Endometrium (tissue), 2 donors: ENCODE results near the gene BAIAP2.

Experiments
- FAIRE-seq: peaks from 2 replicates; lab custom pipeline; 2012; peaks lifted over from hg19 to GRCh38; lab: Jason Lieb, UNC
- donor health status: control.
- donor health status: control.

Gene BAIAP2

DNA sequence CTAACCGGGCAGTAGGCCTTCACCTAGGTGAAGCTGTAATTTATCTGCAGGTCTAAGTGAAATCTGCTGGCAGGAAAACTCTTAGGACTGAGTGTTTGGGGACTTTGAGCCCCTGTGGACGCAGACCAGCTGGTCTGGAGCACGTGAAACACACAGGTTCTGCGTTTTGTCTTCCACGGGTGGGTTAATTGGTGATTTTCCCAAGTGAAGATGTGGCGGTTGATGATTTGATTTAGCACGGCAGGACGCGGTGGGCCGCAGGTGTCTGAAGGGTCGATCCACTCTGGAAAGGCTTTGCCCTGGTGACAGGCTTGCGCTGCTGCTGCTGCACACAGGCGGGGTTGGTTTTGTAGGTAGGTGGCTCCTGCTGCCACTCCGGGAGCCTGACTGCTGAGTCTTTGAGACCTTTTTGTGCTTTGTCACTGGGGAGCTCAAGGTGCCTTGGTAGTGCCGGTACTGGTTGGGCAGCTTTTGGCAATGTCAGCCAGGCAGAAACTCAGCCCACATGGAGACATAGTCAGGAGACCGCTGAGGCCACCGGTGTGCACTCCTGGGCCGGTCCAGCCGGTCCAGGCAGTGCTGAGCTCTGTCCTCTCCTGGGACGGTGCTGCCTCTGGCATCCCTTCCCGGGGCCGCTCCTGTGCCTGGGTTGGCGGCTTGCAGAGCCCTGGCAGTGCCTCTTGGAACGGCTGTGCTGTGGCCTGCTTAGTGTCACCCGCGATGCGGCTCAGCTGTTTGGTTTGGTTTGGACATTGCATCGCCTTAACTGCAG lies 2.3 kb downstream of the BAIAP2 start:
- no peak for FAIRE-seq

DNA sequence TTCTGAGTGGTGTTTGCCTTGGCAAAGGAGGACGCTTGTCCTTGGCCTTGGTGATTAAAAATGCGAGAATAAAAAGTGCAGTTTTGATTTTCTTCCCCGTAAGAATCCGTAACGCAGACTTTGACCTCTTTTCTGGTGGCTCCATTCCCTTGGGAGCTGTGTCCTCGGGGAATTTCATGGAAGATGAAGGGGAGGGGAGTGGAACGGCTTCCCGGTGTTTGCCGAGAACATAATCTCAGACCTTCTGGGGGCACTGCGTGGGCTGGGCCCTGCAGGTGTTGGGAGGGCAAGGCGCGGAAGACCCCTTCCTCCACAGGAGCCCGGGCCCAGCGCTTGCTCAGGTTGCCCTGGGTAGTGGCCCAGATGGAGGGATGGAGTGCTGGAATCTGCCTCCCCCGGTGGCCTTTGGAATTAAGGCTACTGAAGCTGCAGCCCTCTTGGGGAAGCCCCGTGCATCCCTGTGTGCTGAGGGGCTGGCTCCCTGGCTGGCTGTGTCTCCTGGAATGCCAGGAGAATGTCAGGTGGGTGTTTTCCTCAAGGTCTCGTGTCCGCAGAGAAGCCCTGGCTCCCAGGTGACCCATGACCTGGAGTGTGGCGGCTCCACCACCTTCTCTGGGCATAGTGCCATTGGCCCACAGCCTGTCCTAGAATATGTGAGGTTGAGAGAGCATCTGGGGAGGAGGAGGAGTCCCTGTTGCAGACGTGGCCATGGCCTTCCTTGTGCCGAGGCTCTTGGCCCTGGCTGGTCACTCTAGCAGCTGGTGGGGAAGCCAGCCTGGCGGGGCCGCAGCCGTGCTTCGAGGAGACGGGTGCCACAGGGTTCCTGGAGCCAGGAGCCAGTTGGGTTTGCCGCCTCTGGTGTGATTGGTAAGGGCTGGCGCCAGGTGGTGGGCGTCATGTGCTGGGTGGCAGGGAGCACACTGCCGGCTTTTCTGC lies 3.1 kb downstream of the BAIAP2 start:
- no peak for FAIRE-seq

GRCh38 chr17:81039096-81039495 lies 4.1 kb downstream of the BAIAP2 start:
- no peak for FAIRE-seq

DNA sequence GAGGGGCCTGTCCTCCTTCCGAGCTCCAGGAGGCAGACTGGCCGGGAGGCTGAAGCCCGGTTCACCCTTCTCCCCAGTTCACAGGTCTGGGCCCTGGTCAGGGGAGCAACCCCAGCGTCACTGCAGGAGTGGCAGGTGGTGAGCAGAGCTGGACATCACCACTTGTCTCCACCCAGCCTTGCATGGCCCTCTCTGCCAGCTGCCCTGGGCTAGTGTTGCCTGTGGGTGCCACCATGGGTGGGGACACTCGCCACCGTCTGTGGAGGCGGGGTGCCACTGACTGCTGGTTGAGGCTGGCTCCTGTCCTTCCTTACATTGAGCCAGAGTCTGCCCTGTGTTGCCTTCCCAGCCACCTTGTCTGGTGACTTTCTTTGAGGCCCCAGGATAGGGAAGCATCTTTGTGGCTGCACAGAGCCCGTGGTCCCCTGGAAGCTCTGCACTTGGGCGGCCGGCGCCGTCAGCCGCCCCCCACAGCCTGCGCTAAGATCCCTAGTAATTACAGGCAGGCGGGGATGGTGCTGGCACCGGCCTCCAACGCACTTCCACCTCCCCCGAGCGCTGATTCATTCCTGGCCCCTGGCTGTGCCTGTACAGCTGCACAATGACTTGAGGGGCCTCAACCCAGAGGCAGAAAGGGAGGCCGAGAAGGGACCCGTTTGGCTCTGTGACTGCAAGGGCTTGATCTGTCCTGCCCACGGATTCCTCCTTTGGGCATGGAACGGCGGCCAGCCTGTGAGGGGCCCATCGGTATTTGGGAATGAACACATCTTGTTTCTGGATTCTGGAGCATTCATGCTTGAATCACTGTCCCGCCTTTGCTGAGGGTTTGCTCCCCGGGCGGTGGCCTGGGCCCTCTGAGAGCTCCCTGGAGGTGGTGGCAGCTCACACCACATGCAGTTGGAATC lies 5.2 kb downstream of the BAIAP2 start:
- FAIRE-seq: no peak

DNA sequence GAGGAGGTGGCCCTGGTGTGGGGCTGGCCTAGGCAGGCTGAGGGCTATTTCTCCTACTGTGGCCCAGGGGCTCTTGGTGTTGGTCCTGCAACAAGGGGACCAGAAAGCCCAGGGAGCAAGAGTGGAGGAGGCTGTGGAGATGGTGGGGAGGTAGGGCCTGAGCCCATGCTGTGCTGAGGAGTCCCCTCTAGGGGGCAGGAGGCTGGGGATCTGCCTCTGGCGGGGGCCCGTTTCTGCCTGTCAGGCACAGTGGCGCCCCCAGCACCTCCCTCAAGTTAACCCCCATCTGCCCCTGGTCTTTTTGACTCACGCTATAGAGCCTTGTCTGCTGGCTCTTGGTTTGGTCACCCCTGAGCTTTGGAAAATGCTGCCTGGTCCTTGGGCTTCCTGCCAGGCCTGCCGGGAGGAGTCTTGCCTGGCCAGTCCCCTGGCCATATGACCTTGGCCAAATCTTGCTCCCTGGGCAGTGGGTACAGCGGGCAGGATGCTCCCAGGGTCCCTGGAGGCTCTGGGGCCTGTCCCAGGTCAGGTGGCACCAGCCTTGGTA lies 5.9 kb downstream of the BAIAP2 start:
- no peak for FAIRE-seq

- FAIRE-seq: no peak
These were observed 7.7 kb downstream of the BAIAP2 start for GRCh38 chr17:81042606-81043005.

- FAIRE-seq: no peak
These were observed 8.4 kb downstream of the BAIAP2 start for GRCh38 chr17:81043319-81043724.

DNA sequence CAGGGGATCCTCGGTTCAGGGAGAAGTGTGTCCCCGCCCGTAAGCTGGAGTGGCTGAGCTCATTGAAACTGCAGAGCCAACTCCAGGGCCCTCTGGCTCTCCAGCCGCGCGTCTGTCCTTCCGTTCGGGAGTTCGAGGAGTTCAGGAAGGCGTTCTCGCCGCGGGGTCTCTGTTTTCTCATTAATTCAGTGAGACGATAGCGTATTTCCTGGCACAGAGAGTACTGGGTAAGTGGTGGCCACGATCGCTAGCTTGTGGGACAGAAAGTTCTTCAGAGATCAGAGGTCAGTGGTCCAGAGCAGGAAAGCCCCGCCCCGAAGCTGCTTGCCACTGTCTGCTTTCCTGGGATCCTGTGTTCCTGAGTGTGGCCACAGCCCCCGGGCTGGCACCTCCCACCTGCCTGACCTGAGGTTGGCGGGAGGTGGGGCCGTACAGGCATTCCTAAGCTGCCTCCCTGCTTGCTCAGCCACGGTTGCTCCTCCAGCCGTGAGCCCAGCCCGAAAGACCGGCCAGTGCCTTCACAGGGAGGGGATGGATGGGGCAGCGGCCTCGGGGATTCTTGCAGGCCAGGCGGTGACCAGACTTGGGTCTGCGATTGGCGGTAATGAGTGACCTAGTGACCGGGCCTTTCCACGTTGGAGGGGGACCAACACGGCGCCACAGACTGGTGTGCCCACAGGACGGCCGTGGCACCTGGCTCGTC lies 8.9 kb downstream of the BAIAP2 start:
- no peak for FAIRE-seq

GRCh38 chr17:81044428-81044763 lies 9.4 kb downstream of the BAIAP2 start:
- FAIRE-seq: no peak

DNA sequence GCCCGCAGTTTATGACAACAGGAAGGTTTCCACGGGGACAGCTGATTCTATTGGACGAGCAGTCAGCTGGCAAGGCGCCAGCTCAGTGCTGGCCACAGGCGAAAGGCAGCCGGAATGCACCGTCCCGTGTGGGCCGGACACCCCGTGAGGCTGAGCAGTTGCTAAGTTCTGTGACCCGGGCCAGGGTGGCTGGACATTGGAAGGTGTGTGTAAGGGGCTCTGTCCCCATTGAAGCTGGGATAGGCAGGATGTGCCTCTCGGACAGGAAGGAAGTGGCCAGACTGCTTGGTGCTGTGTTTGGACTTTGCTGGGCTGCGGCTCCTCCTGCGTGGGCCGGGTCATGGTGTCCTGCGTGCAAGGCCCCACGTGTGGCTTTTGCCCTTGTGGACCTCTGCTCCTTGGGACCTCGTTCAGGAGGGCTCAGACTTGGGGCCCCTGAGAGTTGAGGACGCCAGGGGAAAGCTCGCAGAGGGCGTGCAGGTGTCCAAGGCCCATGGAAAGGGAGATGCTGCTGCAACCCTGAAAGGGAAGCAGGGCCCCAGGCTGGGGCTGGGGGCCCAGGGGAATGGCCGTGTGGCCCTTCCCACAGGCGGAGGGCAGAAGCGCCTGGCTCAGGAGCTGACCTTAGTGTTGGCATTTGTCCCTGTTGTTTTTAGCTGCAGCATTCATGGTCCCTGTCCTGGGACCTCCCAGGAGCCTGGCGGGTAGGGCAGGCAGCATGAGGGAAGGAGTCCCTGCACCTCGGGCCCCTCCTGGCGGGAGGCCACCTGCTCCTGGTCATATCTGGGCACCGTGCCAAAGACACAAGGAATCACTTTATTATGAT lies 10.0 kb downstream of the BAIAP2 start:
- no peak for FAIRE-seq

- FAIRE-seq: no peak
These were observed 10.7 kb downstream of the BAIAP2 start for GRCh38 chr17:81045590-81046095.

DNA sequence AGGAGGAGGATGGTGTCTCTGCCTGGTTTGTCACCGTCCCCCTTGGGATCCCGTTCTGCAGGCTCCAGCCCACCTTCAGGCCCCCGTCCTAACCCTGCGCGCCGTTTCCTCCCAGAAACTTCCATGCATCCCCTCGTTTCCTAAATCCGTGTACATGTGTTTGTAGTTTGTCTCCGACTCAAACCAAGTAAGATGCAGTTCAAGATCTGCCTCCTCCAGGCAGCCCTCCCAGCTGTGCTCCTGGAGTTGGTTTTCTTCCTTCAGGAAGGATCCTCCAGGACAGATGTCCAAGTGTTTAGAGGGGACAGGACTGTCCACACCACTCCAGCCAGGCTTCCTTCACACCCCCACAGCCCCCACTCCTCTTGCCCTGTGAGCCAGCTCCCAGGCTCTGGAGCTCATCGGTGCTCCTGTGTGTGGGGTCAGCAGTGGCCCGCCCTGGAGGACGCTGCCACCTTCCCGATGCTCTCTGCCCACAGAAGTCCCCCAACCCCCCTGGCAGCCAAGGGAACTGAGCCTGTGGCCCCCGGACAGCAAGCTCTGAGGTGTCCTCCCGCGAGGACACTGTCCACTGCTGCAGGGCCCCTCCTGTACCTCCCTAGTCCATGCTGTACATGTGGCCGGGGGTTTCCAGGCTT lies 11.3 kb downstream of the BAIAP2 start:
- no peak for FAIRE-seq

GRCh38 chr17:81046770-81047359 lies 11.9 kb downstream of the BAIAP2 start:
- no peak for FAIRE-seq

DNA sequence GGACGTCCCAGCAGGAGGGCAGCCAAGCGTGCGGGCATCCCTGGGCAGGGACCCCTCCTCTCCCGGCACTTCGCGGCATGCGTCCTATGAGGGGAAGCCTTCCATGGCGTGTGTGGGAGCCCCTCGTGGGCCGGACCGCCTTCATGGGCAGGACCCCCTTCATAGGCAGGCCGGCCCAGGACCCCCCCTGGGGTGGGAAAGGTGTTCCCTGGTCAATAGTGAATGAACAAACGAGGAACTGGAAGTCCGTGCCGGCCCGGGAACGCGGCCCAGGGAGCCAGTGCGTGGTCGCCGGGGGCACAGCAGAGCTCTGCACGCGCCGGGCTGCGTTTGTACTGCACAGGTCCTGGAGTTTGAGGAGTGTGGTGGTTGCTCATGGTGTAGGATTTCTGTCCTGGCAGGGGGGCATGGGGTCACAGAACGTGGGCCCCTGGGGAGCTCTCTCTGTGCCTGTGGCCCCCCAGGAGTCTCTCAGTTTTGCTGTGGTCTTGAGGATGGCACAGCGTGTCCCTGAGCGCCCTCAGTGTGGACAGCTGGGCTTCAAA lies 13.9 kb downstream of the BAIAP2 start:
- no peak for FAIRE-seq

GRCh38 chr17:81049372-81049911 lies 14.5 kb downstream of the BAIAP2 start:
- FAIRE-seq: no peak

DNA sequence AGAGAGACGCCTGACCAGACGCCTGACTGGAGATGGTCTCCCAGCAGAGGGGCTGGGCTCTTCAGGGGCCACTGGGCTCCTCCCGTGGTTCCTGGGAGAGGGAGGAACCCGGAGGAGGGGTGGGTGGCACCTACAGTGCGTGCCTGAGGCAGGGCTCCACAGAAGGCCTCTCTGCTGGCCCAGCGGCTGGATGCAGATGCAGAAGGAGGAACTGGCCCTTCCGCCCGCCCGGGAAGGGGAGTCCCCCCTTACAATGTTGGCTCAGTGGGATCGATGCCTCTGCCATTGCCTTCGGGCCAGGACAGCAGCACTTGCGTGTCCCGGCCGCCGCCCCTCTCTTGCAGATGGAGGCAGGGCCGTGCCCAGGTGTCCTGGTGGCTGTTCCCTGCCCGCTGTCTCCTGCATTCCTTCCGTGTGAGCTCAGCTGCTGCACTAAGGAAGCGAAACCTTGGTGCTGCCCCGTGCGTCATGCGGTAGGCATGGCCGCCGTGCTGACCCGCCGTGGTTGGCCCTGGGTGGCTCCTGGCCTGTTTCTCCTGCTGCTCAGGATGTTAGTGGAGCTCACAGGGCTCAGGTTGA lies 15.1 kb downstream of the BAIAP2 start:
- no peak for FAIRE-seq

DNA sequence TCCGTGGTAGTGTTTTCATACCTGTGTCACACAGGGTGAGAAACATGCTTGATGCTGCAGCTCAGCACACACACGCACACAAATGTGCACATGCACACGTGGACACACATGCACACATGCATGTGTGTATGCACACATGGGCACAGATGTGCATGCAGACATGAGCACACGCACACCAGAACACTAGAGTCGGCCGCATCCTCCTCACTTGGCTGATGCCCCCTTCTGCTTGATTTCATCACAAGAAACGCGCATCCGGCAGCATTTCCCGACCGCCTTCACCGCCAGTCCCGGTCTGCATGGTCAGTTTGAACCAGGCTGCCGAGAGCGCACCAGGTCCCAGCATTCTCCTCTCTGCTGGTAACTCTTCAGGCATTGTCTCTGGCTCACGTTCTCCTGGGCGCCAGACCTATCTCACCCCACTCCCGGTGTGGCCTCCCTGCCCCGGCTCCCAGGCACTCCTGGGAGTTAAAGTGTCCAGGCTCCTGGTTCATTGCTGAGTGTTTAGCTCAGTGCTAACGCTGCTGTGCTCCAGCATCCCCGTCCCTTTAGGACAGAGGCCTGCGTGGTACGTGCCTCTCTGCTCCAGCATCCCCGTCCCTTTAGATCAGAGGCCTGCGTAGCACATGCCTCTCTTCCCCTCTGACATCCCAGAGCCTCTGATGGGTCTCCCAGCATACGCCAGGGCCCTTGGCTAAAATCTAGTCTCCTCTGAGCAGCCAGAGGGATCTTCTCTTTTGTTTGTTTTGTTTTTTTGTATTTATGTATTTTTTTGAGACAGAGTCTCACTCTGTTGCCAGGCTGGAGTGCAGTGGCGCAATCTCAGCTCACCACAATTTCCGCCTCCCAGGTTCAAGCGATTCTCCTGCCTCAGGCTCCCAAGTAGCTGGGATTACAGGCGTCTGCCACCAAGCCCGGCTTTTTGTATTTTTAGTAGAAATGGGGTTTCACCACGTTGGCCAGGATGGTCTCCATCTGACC lies 16.0 kb downstream of the BAIAP2 start:
- FAIRE-seq: no peak
